HG03442 (cell line): ENCODE measurements around the gene DLG2.
"Not testable (repeated sequence)": the region's sequence is repeated elsewhere in the genome, so short reads cannot be mapped to it uniquely, and the experiment has no call there.

ENCODE experiments used
- ATAC-seq: cut with Tn5 transposase; IDR thresholded peaks from one replicate; pipeline ENCODE4 v1.9.1; 2021; ENCODE audit warnings: mild to moderate bottlenecking, moderate library complexity; ENCODE audit not compliant: unreplicated experiment

Gene DLG2

GRCh38 chr11:85247797-85248196 is 379.3 kb downstream of the DLG2 start:
- ATAC-seq: no peak

DNA sequence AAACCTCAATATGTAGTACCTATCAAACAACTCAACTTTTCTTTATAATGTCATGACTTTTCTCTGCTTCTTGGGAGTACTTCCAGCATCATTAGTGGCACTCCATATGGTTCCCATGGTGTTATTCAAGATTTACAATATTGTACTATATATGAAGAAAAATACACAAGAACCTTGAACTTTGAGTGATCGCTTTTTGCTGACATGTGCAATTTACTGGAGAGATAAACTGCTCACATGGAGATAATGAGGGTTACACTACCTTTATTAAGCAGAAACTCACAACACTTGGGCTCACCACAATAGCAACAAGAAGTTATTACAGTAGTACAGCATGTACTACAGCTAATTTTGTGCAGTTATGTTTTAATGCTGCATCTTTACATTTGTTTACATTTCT is 388.2 kb downstream of the DLG2 start:
- ATAC-seq: no peak

GRCh38 chr11:85238038-85238437 is 389.1 kb downstream of the DLG2 start:
- not testable (repeated sequence) for ATAC-seq

GRCh38 chr11:85236211-85236610 is 390.9 kb downstream of the DLG2 start:
- ATAC-seq: no peak

DNA sequence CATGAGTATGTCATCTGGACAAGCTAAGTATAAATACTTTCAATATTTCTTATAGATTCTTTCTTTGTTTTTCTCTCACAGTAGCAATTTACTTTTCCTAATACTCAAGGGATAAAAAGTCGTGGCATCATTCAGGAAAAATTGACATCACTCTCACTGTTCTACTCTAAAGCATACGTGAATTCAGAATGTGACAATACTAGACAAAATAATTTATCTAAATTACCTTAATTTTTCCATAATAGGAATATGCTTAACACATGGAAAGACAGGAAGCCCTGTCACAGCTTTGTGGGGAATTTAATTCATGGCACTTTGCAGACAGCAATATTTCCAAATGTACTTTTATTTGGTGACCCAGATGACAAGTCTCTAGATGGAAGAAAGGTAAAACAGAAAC is 394.6 kb downstream of the DLG2 start:
- no peak for ATAC-seq

GRCh38 chr11:85231588-85231987 is 395.6 kb downstream of the DLG2 start:
- no peak for ATAC-seq

- not testable (repeated sequence) for ATAC-seq
Measured at GRCh38 chr11:85229723-85230122, 397.4 kb downstream of the DLG2 start.

DNA sequence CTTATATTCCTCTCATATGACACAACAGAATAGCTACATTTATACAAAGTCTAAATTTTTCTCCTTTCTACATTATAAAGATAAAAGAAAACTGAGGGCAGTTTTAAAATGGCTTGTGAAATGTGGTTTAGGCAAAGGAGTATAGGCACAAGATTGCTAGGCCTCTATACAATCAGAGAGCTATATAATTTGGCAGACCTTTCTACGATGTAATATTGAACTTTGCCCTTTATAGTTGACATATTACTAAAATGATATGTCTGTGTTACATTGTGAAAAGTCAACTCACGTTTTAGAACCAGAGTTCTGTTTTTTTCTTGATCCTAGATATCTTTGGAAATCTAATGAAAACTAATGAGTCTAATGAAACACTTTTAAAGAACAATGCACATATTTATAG is 430.2 kb downstream of the DLG2 start:
- ATAC-seq: no peak

DNA sequence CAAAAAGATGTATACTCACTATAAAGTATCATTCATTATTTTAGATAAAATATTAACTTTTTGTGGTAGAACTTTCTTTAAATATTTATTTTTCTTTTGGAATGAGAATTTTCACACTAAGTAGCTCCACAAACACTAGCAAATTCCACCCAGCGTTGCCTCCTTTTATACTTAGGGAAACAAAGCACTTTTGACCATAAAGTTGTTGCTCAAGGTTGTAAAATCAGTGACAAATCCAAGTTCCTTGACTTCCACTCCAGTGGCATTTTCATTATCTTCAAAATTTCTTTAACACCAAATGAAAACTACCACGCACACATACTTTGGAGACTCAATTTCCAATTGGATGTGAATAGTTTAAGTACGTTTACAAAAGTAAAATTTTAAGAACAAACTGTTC is 431.2 kb downstream of the DLG2 start:
- ATAC-seq: no peak

- no peak for ATAC-seq
Measured at GRCh38 chr11:85187992-85188391, 439.2 kb downstream of the DLG2 start.

DNA sequence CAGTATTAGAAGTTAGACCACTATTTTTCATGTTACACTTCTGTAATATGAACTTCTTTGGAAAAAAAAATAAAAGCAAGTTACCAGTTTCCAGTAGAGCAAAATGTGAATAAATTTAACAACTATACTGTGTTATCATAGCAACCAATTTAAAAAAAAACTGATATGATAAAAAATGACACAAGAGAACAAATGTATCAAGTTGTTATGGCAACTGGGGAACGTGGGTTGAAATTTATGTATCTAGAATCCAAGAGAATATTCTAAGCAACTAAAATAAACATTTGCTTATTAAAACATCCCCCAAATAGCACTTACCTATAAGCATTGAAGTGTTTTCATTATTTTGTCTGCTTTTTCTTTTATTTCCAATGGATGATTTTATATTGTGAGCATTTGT is 442.4 kb downstream of the DLG2 start:
- ATAC-seq: no peak

GRCh38 chr11:85182441-85183387 is 444.4 kb downstream of the DLG2 start:
- peak; percentile 90 for ATAC-seq

DNA sequence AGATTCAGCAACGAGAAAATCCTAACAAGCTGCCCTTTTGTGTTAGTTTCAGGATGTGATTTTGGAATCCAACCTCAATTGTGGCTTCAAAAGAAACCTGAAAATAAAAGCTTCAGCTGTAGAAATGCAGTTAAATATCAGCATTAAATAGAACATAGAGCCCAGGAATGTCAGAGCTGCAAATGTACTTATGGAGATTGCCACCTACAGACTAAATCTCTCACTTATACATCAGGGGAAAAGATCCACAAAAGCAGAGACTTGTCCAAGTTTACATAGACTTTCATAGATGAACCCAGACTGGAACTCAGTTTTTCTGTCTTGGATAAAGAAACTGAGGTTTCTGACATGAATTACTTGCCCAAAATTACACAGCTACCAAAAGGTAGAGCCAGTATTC is 446.6 kb downstream of the DLG2 start:
- ATAC-seq: no peak

DNA sequence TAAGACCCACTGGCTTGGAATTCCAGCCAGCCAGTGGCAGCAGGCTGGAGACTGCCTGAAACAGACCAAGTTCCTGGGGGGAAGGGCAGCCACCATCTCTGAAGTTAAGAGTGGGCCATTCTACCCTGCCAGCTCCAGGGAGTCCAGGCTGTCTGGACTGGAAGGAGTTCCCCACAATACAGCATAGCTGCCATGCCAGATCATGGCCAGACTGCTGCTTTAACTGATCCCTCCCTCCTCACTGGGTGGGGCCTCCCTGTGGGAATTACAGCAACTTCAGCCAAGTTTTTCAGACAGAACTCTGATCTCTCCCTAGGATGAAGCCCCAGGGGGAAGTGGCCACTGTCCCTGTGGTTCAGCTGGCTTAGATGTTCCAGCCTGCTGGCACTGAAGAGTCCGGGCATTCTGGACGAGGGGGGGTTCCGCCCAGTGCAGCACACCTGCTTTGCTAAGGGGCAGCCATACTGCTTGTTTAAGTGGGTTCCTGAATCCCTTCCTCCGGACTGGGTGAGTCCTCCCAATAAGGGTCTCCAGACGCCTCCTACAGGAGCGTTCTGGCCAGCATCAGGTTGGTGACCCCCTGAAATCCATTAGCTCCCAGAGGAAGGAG is 455.4 kb downstream of the DLG2 start:
- no peak for ATAC-seq

- no peak for ATAC-seq
Measured at GRCh38 chr11:85170184-85170583, 457.0 kb downstream of the DLG2 start.

DNA sequence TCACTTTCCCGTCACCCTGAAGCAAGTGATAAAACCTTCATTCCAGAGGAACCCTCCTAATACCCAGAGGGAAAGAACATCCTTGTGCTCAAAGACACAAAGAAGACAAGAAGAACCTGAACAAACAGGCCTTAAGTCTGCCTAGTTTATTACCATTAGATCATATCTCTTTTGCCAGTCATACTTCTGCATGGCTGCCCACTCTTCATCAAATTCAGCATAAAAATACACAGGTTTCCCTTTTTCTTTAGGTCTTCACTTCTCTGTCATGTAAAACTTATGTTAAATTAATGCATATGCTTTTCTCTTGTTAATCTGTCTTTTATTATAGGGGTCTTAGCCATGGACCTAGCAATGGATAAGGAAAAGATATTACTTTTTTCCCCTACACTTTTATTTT is 459.7 kb downstream of the DLG2 start:
- ATAC-seq: no peak

GRCh38 chr11:85167038-85167437 is 460.1 kb downstream of the DLG2 start:
- no peak for ATAC-seq

DNA sequence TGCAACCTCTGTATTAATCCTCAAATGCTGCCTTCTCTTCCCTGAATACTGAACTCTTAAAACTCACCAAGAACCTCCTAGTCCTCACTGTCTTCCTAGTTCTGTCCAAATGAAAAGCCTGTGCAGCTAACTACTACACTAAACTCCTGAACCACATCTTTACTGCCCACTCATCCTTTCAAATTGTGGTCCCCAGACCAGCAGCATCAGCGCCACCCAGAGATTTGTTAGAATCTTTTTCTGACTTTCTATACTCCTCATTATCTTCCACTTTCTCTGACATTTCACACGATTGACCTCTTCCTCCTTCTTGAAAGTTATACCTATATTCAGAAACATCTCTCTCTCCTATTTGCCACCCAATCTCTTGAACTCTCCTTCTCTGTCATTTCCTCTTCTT is 461.3 kb downstream of the DLG2 start:
- ATAC-seq: no peak

GRCh38 chr11:85164743-85165142 is 462.4 kb downstream of the DLG2 start:
- no peak for ATAC-seq

DNA sequence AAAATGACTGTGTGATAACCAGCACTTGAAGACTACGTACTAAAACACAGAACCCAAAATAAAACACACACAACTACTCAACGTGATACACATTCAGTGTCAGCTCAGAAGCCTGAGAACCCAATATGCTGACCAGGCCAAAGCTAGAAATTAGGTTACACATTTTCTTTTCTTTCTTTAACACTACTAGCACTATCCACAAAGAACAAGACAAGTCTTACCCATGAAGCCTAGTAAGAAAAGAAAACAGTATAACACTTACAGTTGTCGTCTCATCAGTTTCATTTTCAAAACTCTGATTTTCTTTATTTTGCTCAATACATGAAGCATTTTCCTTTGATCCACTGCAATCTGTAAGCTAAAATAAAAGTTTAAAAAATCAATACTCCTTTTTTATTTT is 472.9 kb downstream of the DLG2 start:
- no peak for ATAC-seq

- no peak for ATAC-seq
Measured at GRCh38 chr11:85137597-85137996, 489.5 kb downstream of the DLG2 start.

DNA sequence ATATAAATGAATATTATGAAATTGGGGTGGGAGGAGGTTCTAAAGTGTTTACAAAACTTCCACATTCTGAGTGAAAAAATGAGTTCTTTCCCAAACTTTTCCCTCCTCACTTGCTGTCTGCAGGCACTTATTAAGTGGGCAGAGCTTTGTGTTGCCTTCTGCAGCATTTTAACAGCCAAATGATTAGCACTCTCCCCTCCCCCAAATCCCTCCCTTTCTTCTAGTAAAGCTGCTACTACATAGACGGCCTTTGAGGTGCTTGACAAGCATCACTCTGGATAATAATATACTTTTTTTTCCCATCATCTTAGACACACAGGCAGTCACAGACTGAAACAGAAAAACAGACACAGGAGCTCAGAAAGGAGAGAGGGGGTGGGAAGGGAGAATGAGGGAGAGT is 493.5 kb downstream of the DLG2 start:
- ATAC-seq: no peak
